Heart left ventricle (tissue), 13 donors: Measurements from ENCODE around the gene ENOX2.

Experiments used
- CTCF ChIP-seq, 12 donors: fragments of 200-600 bp; sonication (generic) in 4 of 12; IDR thresholded peaks; one replicate each; pipeline versions ENCODE4 v1.5.0 to v1.8.0; 2018 to 2022; ENCODE audit warnings: antibody characterized with exemption in 12 of 12, mild to moderate bottlenecking in 5 of 12
- POLR2A ChIP-seq, 2 donors: fragments of 450-650 bp; IDR thresholded peaks; one replicate each; pipeline ENCODE4 v1.6.1; 2017; ENCODE audit warnings: antibody characterized with exemption in 2 of 2, mild to moderate bottlenecking in 2 of 2, moderate library complexity in 2 of 2
- donor health status: ischemic (EF 13 %, LVEDD 7.1; RV severe dilation, severe dysfunction).
- donor health status: DM: no; HTN: yes; CAD: no.
- donor health status: DM: no; HTN: no; CAD: no.
- donor health status: ischemic (EF 25% LVEDD 6.9; RV normal size, moderate dysfunction).
- donor health status: ischemic (EF 25% LVEDD 5.7; RV mildly dilated, moderate dysfunction).
- donor health status: ischemic (EF 35%, LVEDD 5.7; RV mildly dilated, moderate dysfunction).
- donor health status: nonischemic (EF 11% LVEDD 7.7; RV severe dilation, severe dysfunction).
- donor health status: DM: yes; HTN: yes; CAD: no.
- donor health status: PGD.
- donor health status: ischemic (EF 29% LVEDD 5.4; RV normal size, mild dysfunction).
- donor health status: nonischemic (EF 23%, LVEDD 6.1; RV moderate dilation, normal function).

- TF ChIP-seq POLR2A (IDR thresholded peaks at IDR 0.05) = no peak
- no peak for TF ChIP-seq CTCF (IDR thresholded peaks at IDR 0.05)
Measured at GRCh38 chrX:130637591-130637990, 265.4 kb downstream of the ENOX2 start.
